Progenitor cell of endocrine pancreas (in vitro differentiated cells): Measurements from ENCODE around the gene SART1. TPM values are rescaled to one million over a fixed set of nuclear protein-coding genes. Genes with fewer than 3 reads are reported as not detected.

ENCODE experiments used
- DNase-seq: peaks from one replicate; pipeline ENCODE4 v3.0.0; 2021; ENCODE audit warnings: low spot score; ENCODE audit not compliant: unreplicated experiment
- H3K27ac Mint-ChIP-seq: 2 replicates; pipeline ENCODE4 v1.8.0; 2021; ENCODE audit warnings: mild to moderate bottlenecking, moderate library complexity, mixed read lengths
- H3K27me3 Mint-ChIP-seq: 2 replicates; pipeline ENCODE4 v1.8.0; 2021; ENCODE audit warnings: mixed read lengths
- H3K36me3 Mint-ChIP-seq: 2 replicates; pipeline ENCODE4 v1.8.0; 2022; ENCODE audit warnings: mixed read lengths; ENCODE audit not compliant: insufficient read depth
- H3K4me1 Mint-ChIP-seq: 2 replicates; pipeline ENCODE4 v1.8.0; 2021; ENCODE audit warnings: low read depth, mixed read lengths
- H3K4me3 Mint-ChIP-seq: 2 replicates; pipeline ENCODE4 v1.8.0; 2021; ENCODE audit warnings: low read depth, mild to moderate bottlenecking, moderate library complexity, mixed read lengths
- H3K9me3 Mint-ChIP-seq: 2 replicates; pipeline ENCODE4 v1.8.0; 2021; ENCODE audit warnings: low read depth, mixed read lengths
- total RNA-seq: library from RNA; stranded (reverse); gene quantifications from 2 replicates; pipeline ENCODE4 v1.2.1, GENCODE V29; 2021
- TF ChIP-seq, protein P1 (sequence below): fragments of 200-600 bp; sonication (generic); IDR thresholded peaks from one replicate; pipeline ENCODE4 v1.5.0; 2021; ENCODE audit warnings: antibody characterized with exemption, mild to moderate bottlenecking; ENCODE audit not compliant: unreplicated experiment

The SART1 gene
- total RNA-seq, 1 donor from 2014 or later: 53.1 TPM

DNA sequence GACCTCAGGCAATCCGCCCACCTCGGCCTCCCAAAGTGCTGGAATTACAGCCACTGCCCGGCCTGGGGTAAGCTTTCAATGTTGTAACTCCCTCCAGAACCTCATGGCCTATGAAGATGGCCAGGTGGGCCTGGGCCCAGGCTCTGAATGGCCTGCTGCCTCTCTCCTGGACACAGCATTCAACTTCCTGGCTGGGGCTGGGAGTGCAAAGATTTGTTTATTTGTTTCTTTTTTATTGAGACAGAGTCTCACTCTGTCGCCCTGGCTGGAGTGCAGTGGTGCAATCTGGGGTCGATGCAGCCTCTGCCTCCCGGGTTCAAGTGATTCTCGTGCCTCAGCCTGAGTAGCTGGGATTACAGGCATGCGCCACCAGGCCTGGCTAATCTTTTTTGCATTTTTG, 16.8 kb upstream of the SART1 start:
- DNase-seq: no peak
- no peak overlapping the region for H3K27ac Mint-ChIP-seq
- TF ChIP-seq, protein P1, sequence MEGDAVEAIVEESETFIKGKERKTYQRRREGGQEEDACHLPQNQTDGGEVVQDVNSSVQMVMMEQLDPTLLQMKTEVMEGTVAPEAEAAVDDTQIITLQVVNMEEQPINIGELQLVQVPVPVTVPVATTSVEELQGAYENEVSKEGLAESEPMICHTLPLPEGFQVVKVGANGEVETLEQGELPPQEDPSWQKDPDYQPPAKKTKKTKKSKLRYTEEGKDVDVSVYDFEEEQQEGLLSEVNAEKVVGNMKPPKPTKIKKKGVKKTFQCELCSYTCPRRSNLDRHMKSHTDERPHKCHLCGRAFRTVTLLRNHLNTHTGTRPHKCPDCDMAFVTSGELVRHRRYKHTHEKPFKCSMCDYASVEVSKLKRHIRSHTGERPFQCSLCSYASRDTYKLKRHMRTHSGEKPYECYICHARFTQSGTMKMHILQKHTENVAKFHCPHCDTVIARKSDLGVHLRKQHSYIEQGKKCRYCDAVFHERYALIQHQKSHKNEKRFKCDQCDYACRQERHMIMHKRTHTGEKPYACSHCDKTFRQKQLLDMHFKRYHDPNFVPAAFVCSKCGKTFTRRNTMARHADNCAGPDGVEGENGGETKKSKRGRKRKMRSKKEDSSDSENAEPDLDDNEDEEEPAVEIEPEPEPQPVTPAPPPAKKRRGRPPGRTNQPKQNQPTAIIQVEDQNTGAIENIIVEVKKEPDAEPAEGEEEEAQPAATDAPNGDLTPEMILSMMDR: no peak
- H3K9me3 Mint-ChIP-seq: no peaks in the 10 kb centered on the region
- H3K4me1 Mint-ChIP-seq: no peaks in the 10 kb centered on the region
- peaks cover 23% of the 10 kb centered on the region for H3K27me3 Mint-ChIP-seq
- no peaks in the 10 kb centered on the region for H3K36me3 Mint-ChIP-seq
- no peak overlapping the region for H3K4me3 Mint-ChIP-seq

DNA sequence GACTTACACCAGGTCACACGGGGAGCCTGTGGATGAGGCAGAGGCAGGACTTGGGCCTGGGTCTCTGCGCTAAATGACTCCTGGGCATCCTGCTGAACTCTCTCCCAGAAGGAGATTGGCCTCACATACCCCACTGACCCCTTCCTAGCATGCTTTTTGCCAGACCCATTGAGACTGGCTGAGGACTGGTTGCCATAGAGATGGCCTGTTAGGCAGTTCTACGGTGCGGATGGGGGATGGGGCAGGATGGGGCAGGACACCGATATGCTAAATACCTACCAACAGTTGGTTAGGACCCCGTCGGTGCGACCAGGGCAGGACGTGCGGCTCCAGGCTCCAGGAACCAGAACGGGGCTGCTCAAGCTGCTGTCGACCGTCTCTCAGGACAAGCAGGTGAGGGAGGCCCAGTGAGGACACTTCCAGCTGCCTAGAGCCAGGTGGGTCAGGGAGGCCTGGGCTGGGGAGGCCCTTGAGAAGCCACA, 16.1 kb upstream of the SART1 start, which contains the start of gene TSGA10IP:
TSGA10IP (plus strand) TSS at position 51 of the 482 bp plus-strand sequence; CDS start at position 247, 196 bp downstream.
- DNase-seq: no peak
- Mint-ChIP-seq H3K4me3 (no peak within 1 kb of the TSS), H3K36me3 (no peaks in the 10 kb centered on the region), H3K27me3 (peaks cover 18% of the 10 kb centered on the region), H3K9me3 (no peaks in the 10 kb centered on the region), H3K27ac (no peak within 1 kb of the TSS), H3K4me1 (no peaks in the 10 kb centered on the region)
- TF ChIP-seq, protein P1: no peak

DNA sequence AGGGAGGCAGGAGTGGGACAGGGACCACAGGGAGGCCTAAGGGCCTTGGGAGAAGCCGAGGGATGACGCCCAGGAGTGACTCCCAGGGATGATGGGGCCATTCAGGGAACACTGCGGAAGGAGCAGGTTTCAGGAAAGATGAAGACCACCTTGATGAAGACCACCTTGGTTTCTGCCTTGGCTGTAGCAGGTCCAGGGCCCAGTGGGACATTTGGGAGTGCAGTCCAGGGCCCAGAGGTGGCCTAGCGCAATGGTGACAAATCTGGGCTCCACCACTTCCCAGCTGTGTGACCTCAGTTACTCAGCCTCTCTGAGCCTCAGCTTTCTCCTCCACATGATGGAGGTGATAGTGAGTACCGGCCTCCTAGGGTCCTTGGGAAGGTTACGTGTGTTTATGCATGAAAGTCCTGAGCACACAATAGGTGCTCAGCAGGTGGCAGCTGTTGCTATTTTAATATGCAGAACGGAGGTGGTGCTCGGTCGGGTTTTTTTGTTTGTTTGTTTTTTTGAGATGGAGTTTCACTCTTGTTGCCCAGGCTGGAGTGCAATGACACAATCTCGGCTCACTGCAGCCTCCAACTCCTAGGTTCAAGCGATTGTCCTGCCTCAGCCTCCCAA, 15.5 kb upstream of the SART1 start:
- TF ChIP-seq, protein P1: no peak
- Mint-ChIP-seq H3K27ac (no peak overlapping the region), H3K4me1 (no peaks in the 10 kb centered on the region), H3K9me3 (no peaks in the 10 kb centered on the region), H3K4me3 (no peak overlapping the region), H3K27me3 (peaks cover 17% of the 10 kb centered on the region), H3K36me3 (no peaks in the 10 kb centered on the region)
- no peak for DNase-seq

DNA sequence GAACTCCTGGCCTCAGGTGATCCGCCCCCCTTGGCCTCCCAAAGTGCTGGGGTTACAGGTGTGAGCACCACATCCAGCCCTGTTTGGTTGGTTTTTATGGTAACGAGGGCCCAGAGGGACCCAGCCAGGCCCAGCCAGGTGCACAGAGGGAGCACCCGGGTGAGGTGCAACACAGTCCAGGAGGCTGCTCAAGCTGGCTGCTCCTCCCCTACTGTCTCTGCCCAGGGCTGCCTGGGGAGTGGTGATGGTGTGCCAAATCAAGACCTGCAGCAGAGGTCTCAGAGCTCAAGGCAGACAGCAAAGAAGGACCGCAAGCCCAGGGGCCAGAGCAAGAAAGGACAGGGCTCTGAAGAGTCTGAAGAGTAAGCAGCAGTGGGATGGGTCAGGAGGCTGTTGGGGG, 14.9 kb upstream of the SART1 start:
- Mint-ChIP-seq H3K9me3 (no peaks in the 10 kb centered on the region), H3K4me1 (no peaks in the 10 kb centered on the region), H3K4me3 (no peak overlapping the region), H3K27me3 (peaks cover 11% of the 10 kb centered on the region), H3K36me3 (no peaks in the 10 kb centered on the region), H3K27ac (no peak overlapping the region)
- TF ChIP-seq, protein P1: no peak
- no peak for DNase-seq

DNA sequence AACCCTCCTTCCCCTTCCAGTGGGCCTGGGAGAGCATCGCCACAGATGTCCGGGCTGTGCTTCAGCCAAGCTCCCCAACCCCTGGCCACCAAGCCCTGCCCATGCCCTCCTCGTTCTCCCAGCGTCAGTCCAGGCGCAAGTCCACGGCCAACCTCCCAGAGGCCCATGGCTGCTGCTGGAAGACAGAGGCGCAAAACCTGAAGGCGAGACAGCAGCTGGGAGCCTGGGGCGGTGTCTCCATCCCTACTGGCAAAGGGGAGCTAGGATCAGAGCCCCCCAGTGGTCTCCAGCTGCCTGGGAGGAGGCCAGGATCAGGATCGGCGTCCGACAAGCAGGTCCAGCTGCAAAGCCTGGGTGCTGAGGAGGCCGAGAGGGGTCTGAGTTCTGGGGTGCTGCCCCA, 14.4 kb upstream of the SART1 start:
- TF ChIP-seq, protein P1: no peak
- Mint-ChIP-seq H3K4me3 (no peak overlapping the region), H3K27me3 (peaks cover 10% of the 10 kb centered on the region), H3K9me3 (no peaks in the 10 kb centered on the region), H3K27ac (no peak overlapping the region), H3K4me1 (peaks cover 2% of the 10 kb centered on the region), H3K36me3 (no peaks in the 10 kb centered on the region)
- DNase-seq: no peak
